Neuronal stem cell (in vitro differentiated cells): ENCODE data around the gene ADAM12.

Experiments
- DNase-seq: peaks from one replicate; pipeline ENCODE4 v3.0.0-alpha.2; 2013; ENCODE audit warnings: low spot score
- H2AFZ ChIP-seq: one replicate; pipeline ENCODE4 v1.6.1; 2013; ENCODE audit warnings: mild to moderate bottlenecking, low read length, inconsistent platforms
- H2AK5ac ChIP-seq: 2 replicates; pipeline ENCODE4 v1.6.1; 2013; ENCODE audit warnings: low read depth, mild to moderate bottlenecking, inconsistent platforms, low read length, moderate library complexity, mixed read lengths
- H2BK120ac ChIP-seq: 2 replicates; pipeline ENCODE4 v1.6.1; 2013; ENCODE audit warnings: low read depth, mild to moderate bottlenecking, inconsistent platforms, low read length, moderate library complexity, mixed read lengths
- H2BK12ac ChIP-seq: one replicate; pipeline ENCODE4 v1.6.1; 2013; ENCODE audit warnings: low read length, inconsistent platforms
- H2BK15ac ChIP-seq: 2 replicates; pipeline ENCODE4 v1.6.1; 2013; ENCODE audit warnings: mild to moderate bottlenecking, low read length, inconsistent platforms, mixed read lengths
- H2BK5ac ChIP-seq: one replicate; pipeline ENCODE4 v1.6.1; 2013; ENCODE audit warnings: inconsistent platforms, mild to moderate bottlenecking, low read length, moderate library complexity
- H3K14ac ChIP-seq: one replicate; pipeline ENCODE4 v1.6.1; 2013; ENCODE audit warnings: low read length, inconsistent platforms
- H3K18ac ChIP-seq: 2 replicates; pipeline ENCODE4 v1.6.1; 2013; ENCODE audit warnings: low read length, inconsistent platforms
- H3K23ac ChIP-seq: 2 replicates; pipeline ENCODE4 v1.6.1; 2013; ENCODE audit warnings: low read depth, mild to moderate bottlenecking, mixed read lengths, low read length, inconsistent platforms; ENCODE audit not compliant: poor library complexity
- H3K27ac ChIP-seq: replicated peaks from 3 replicates; pipeline ENCODE4 v1.5.1; 2013; ENCODE audit warnings: low read length, inconsistent platforms
- H3K27me3 ChIP-seq, 3 experiments: 2 replicates each; pipeline ENCODE4 v1.6.1; 2013; ENCODE audit warnings: low read length in 3 of 3, mild to moderate bottlenecking in 2 of 3, inconsistent platforms in 1 of 3, low read depth in 1 of 3, mixed read lengths in 1 of 3, moderate library complexity in 1 of 3; ENCODE audit not compliant: control insufficient read depth in 3 of 3, insufficient read depth in 3 of 3
- H3K36me3 ChIP-seq, 2 donors: replicated peaks in 1 of 2; 2 replicates each; pipeline ENCODE4 v1.6.1; 2013; ENCODE audit warnings: low read length in 2 of 2; ENCODE audit not compliant: control insufficient read depth in 2 of 2, insufficient read depth in 2 of 2
- H3K4ac ChIP-seq: 2 replicates; pipeline ENCODE4 v1.6.1; 2013; ENCODE audit warnings: inconsistent platforms, mild to moderate bottlenecking, low read length, moderate library complexity
- H3K4me1 ChIP-seq, 2 donors: 1 replicate in 1 of 2; 2 replicates in 1 of 2; pipeline ENCODE4 v1.6.1; 2013; ENCODE audit warnings: low read length in 2 of 2, low read depth in 1 of 2; ENCODE audit not compliant: control insufficient read depth in 2 of 2, insufficient read depth in 1 of 2
- H3K4me2 ChIP-seq: one replicate; pipeline ENCODE4 v1.6.1; 2013; ENCODE audit warnings: mild to moderate bottlenecking, low read length, inconsistent platforms; ENCODE audit not compliant: insufficient read depth, poor library complexity, severe bottlenecking
- H3K4me3 ChIP-seq, 2 donors: 2 replicates each; pipeline ENCODE4 v1.5.1; 2013; ENCODE audit warnings: low read length in 2 of 2, mild to moderate bottlenecking in 2 of 2, inconsistent platforms in 1 of 2, moderate library complexity in 1 of 2
- H3K79me1 ChIP-seq: one replicate; pipeline ENCODE4 v1.6.1; 2013; ENCODE audit warnings: low read depth, mild to moderate bottlenecking, inconsistent platforms, low read length, moderate library complexity
- H3K9ac ChIP-seq: one replicate; pipeline ENCODE4 v1.6.1; 2013; ENCODE audit warnings: mild to moderate bottlenecking, low read depth, low read length, inconsistent platforms; ENCODE audit not compliant: poor library complexity
- H3K9me3 ChIP-seq, 2 donors: replicated peaks in 1 of 2; 2 replicates each; pipeline versions ENCODE3 to v1.6.1; 2013; ENCODE audit warnings: low read length in 2 of 2, mild to moderate bottlenecking in 2 of 2, inconsistent platforms in 1 of 2, low read depth in 1 of 2, mixed read lengths in 1 of 2, moderate library complexity in 1 of 2; ENCODE audit not compliant: control insufficient read depth in 2 of 2, insufficient read depth in 1 of 2
- H4K8ac ChIP-seq: one replicate; pipeline ENCODE4 v1.6.1; 2013; ENCODE audit warnings: low read depth, mild to moderate bottlenecking, inconsistent platforms, low read length, moderate library complexity
- H4K91ac ChIP-seq: one replicate; pipeline ENCODE4 v1.6.1; 2013; ENCODE audit warnings: low read length, low read depth, mild to moderate bottlenecking, inconsistent platforms; ENCODE audit not compliant: poor library complexity
- WGBS, 2 donors: extraction: QIAGEN DNeasy Blood & Tissue Kit; methylation state at CpG; one replicate each; pipeline ENCODE4 v1.1.7; 2013; ENCODE audit warnings: missing lambda C conversion rate in 2 of 2, mixed read lengths in 1 of 2; ENCODE audit not compliant: insufficient read length in 2 of 2, insufficient replicate concordance in 1 of 2; ENCODE audit errors: extremely low coverage in 2 of 2; 5-methylcytosine and 5-hydroxymethylcytosine counted together

The ADAM12 gene

GRCh38 chr10:126312167-126312566, 76.1 kb downstream of the ADAM12 start:
- Histone ChIP-seq H3K4me1 (no peaks in the 10 kb centered on the region), H2BK12ac (no peak overlapping the region), H2BK120ac (no peak overlapping the region), H3K36me3 (no peaks in the 10 kb centered on the region), H3K9ac (no peak overlapping the region), H4K91ac (no peak overlapping the region), H3K4me2 (no peak overlapping the region), H3K4ac (no peak overlapping the region), H3K27ac (no peak overlapping the region), H3K14ac (no peak overlapping the region), H2AFZ (no peak overlapping the region), H3K27me3 (no peaks in the 10 kb centered on the region), H3K23ac (no peak overlapping the region), H3K9me3 (no peaks in the 10 kb centered on the region), H3K79me1 (no peaks in the 10 kb centered on the region), H3K18ac (no peak overlapping the region), H3K4me3 (no peak overlapping the region), H4K8ac (no peak overlapping the region), H2BK15ac (no peak overlapping the region), H2AK5ac (no peak overlapping the region), H2BK5ac (no peak overlapping the region)
- WGBS, 2 donors, result no CpG with 5 or more reads among the region's 9 CpGs
- DNase-seq, result no peak

GRCh38 chr10:126309228-126309883, 78.9 kb downstream of the ADAM12 start:
- Histone ChIP-seq H4K8ac (no peak overlapping the region), H3K23ac (no peak overlapping the region), H2AK5ac (no peak overlapping the region), H2BK5ac (no peak overlapping the region), H4K91ac (no peak overlapping the region), H3K4me3 (no peak overlapping the region), H3K27ac (no peak overlapping the region), H3K4me1 (no peaks in the 10 kb centered on the region), H3K18ac (no peak overlapping the region), H3K9me3 (no peaks in the 10 kb centered on the region), H2BK15ac (no peak overlapping the region), H2BK120ac (no peak overlapping the region), H3K9ac (no peak overlapping the region), H3K4me2 (no peak overlapping the region), H3K14ac (no peak overlapping the region), H2BK12ac (no peak overlapping the region), H3K27me3 (no peaks in the 10 kb centered on the region), H3K4ac (no peak overlapping the region), H2AFZ (no peak overlapping the region), H3K36me3 (no peaks in the 10 kb centered on the region), H3K79me1 (no peaks in the 10 kb centered on the region)
- DNase-seq, result no peak
- no CpG with 5 or more reads among the region's 3 CpGs for WGBS, 2 donors

GRCh38 chr10:126302826-126303665, 85.2 kb downstream of the ADAM12 start:
- Histone ChIP-seq H3K27me3 (no peaks in the 10 kb centered on the region), H4K8ac (no peak overlapping the region), H3K9me3 (peaks cover 0 to 4% of the 10 kb centered on the region in 2 donors), H2AFZ (peak overlapping the region; percentile 51), H2BK5ac (no peak overlapping the region), H3K4me1 (peaks cover 0 to 5% of the 10 kb centered on the region in 2 donors), H2BK12ac (no peak overlapping the region), H2BK120ac (no peak overlapping the region), H2BK15ac (no peak overlapping the region), H2AK5ac (no peak overlapping the region), H3K79me1 (no peaks in the 10 kb centered on the region), H3K14ac (no peak overlapping the region), H4K91ac (no peak overlapping the region), H3K9ac (no peak overlapping the region), H3K4ac (no peak overlapping the region), H3K4me3 (no peak overlapping the region), H3K4me2 (no peak overlapping the region), H3K23ac (no peak overlapping the region), H3K36me3 (no peaks in the 10 kb centered on the region), H3K27ac (no peak overlapping the region), H3K18ac (no peak overlapping the region)
- WGBS, 2 donors, result no CpG with 5 or more reads among the region's 6 CpGs
- no peak for DNase-seq

GRCh38 chr10:126302476-126302756, 85.9 kb downstream of the ADAM12 start:
- Histone ChIP-seq H2BK120ac (no peak overlapping the region), H3K27ac (no peak overlapping the region), H3K14ac (no peak overlapping the region), H2AK5ac (no peak overlapping the region), H3K4me2 (no peak overlapping the region), H3K4ac (no peak overlapping the region), H2BK5ac (no peak overlapping the region), H3K18ac (no peak overlapping the region), H2AFZ (peak overlapping the region; percentile 51), H2BK12ac (no peak overlapping the region), H3K4me1 (peaks cover 0 to 5% of the 10 kb centered on the region in 2 donors), H3K4me3 (no peak overlapping the region), H3K36me3 (no peaks in the 10 kb centered on the region), H3K9me3 (peaks cover 0 to 8% of the 10 kb centered on the region in 2 donors), H3K23ac (no peak overlapping the region), H3K9ac (no peak overlapping the region), H4K8ac (no peak overlapping the region), H3K79me1 (no peaks in the 10 kb centered on the region), H4K91ac (no peak overlapping the region), H2BK15ac (no peak overlapping the region), H3K27me3 (no peaks in the 10 kb centered on the region)
- no CpG with 5 or more reads among the region's 3 CpGs for WGBS, 2 donors
- no peak for DNase-seq
